HPDE6-E6E7 (cell line): ENCODE results near the gene CRYBB1.

ENCODE experiments used
- DNase-seq: peaks from one replicate; pipeline ENCODE4 v3.0.0; 2011; ENCODE audit warnings: missing footprints; ENCODE audit errors: extremely low spot score

The CRYBB1 gene

DNA sequence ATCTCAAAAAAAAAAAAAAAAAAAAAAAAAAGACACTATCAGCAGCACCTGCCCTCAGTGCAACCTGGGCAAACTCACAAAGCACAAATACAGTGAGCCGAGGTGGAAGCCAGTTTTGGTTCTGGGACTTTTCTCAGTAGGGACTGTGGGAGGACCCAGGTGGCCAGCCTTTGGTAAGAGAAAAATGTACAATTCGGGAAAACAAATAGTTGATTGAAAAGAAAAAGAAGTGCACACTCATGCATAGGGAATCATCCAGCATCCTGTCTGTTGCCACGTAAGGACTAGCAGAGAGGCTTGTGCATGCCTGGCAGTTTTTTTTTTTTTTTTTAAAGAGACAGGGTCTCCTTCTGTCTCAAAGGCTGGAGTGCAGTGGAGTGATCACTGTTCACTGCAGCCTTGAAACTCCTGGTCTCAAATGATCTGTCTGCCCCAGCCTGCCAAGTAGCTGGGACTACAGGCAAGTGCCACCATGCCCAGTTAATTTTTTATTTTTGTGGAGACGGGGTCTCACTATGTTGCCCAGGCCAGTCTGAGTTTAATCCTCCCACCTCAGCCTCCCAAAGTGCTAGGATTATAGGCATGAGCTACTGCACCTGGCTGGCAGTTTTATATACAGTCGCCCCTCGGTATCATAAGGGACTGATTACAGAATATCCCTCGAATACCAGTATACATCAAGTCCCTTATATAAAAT, 64.6 kb downstream of the CRYBB1 start:
- DNase-seq: peak; percentile 61

DNA sequence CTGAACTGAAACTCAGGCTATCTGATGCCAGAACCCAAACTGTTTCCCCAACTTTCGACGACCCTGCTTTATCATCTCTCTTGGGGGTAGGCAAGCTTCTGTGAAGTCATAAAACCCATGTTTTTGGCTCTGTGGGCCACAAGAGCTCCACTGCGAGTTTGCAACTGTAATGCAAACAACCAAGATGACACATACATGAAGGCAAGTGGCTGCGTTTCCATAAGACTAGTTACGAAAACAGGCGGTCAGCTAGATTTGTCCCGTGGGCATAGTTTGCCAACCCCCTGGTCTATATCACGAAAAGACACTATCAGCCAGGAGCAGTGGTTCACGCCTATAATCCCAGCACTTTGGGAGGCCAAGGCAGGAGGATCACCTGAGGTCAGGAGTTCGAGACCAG, 65.4 kb downstream of the CRYBB1 start:
- DNase-seq: no peak

DNA sequence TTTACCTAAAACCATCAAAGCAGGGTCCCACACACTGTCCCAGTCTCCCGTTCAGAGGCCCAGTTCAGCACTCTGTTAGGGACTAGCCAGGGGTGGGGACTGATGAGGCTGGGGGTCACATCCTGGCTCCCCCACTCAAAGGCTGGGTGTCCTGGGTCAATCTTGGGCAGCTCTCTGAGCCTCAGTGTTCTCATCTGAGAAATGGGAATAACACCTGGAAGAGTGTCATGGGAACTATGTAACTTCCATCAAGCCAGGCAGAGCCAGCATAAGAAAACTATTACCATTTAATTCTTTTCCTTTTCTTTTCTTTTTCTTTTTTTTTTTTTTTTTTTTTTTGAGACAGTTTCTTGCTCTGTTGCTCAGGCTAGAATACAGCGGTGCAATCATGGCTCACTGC, 66.3 kb downstream of the CRYBB1 start:
- no peak for DNase-seq

DNA sequence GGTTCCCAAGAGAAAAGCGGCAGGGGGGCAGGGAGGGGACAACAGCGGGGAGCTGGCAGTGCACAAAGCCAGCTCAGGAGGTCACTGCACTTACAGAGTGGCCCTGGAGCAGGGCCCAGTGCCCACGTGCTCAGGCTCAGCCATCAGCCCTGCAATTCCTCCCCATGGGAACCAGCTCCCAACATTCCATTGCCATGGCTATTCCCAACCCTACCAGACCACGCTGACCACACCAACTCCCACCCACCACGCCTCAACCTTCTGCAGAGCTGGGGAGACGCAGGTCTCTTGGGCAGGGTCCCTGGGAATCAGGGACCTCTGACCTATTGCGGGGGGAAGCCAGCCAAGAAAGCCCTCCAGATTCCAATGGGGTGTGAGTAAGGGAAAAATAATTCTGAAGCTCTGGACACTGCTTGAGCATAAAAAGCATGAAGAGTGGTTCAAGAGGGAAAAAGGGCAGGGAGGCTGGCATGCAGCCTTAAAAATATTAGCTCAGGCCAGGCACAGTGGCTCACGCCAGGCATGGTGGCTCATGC, 67.3 kb downstream of the CRYBB1 start:
- DNase-seq: no peak

DNA sequence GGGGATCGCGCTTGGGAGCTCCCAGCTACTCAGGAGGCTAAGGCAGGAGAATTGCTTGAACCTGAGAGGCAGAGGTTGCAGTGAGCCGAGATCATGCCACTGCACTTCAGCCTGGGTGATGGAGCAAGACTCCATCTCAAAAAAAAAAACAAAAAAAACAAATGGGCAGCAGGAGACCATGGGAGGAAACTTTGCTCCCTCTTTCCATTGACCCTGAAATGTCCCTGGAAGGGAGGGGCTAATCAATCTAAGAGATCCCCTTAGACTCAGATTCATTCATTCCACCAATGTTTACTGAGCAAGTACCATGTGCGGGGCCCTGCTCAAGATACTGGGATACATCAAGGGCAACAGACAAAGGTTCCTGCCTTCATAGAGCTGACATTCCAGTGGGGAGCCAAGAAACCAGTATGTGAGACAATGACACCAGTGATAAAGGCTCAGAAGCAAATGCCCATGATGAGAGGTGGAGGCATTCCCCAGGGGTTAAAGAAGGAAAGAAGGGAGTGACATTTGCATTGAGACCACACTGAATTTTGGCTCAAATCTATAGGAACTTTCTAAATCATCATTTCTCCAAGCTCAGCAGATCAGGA, 67.8 kb downstream of the CRYBB1 start:
- no peak for DNase-seq
